Endothelial cell (in vitro differentiated cells): ENCODE data around the gene DFFA. TPM values are rescaled to one million over a fixed set of nuclear protein-coding genes. Genes with fewer than 3 reads are reported as not detected.

Source experiments
- DNase-seq: peaks from one replicate; pipeline ENCODE4 v3.0.0; 2021; ENCODE audit warnings: low spot score
- H3K27ac Mint-ChIP-seq: one replicate; pipeline ENCODE4 v1.8.0; 2021; ENCODE audit warnings: mixed read lengths, inconsistent platforms; ENCODE audit not compliant: unreplicated experiment
- H3K27me3 Mint-ChIP-seq: one replicate; pipeline ENCODE4 v1.8.0; 2021; ENCODE audit warnings: mild to moderate bottlenecking, moderate library complexity, mixed read lengths, inconsistent platforms; ENCODE audit not compliant: unreplicated experiment
- H3K36me3 Mint-ChIP-seq: one replicate; pipeline ENCODE4 v1.8.0; 2021; ENCODE audit warnings: mild to moderate bottlenecking, low read depth, mixed read lengths, inconsistent platforms; ENCODE audit not compliant: unreplicated experiment
- H3K4me1 Mint-ChIP-seq: one replicate; pipeline ENCODE4 v1.8.0; 2021; ENCODE audit warnings: mild to moderate bottlenecking, mixed read lengths, inconsistent platforms; ENCODE audit not compliant: unreplicated experiment
- H3K4me3 Mint-ChIP-seq: one replicate; pipeline ENCODE4 v1.8.0; 2021; ENCODE audit warnings: mild to moderate bottlenecking, mixed read lengths, inconsistent platforms; ENCODE audit not compliant: unreplicated experiment
- H3K9me3 Mint-ChIP-seq: one replicate; pipeline ENCODE4 v1.8.0; 2021; ENCODE audit warnings: mixed read lengths, inconsistent platforms; ENCODE audit not compliant: unreplicated experiment
- total RNA-seq: library from RNA; stranded (reverse); fragmentation: NEBNext Ultra II Directional; extraction: Animal tissue kit (Norgen Biotek cat#: 25700); gene quantifications from one replicate; pipeline ENCODE4 v1.2.1, GENCODE V29; 2021; ENCODE audit not compliant: unreplicated experiment
- TF ChIP-seq, protein P1 (sequence below): fragments of 200-600 bp; sonication (generic); IDR thresholded peaks from one replicate; pipeline ENCODE4 v1.5.0; 2021; ENCODE audit warnings: antibody characterized with exemption; ENCODE audit not compliant: unreplicated experiment

Gene DFFA
- total RNA-seq, 1 donor from 2014 or later = 77.1 TPM

DNA sequence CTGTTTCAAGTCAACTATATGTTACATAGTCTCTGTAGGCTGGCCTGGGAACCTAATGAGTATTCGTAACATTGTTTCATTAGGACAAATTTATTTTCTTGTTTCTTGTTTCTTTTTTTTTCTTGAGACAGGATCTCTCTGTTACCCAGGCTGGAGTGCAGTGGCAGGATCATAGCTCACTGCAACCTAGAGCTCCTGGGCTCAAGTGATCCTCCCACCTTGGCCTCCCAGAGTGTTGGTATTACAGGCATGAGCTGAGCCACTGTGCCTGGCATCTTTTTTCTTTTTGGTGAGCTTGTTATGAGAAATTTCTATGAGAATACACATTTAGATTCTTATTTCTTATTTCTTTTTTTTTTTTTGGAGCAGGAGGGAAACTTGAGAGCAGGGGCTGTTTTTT, 35.3 kb downstream of the DFFA start:
- Mint-ChIP-seq H3K4me3 (no peak overlapping the region), H3K9me3 (no peaks in the 10 kb centered on the region), H3K4me1 (no peaks in the 10 kb centered on the region), H3K27ac (no peak overlapping the region), H3K27me3 (peaks cover 5% of the 10 kb centered on the region), H3K36me3 (no peaks in the 10 kb centered on the region)
- TF ChIP-seq, protein P1, sequence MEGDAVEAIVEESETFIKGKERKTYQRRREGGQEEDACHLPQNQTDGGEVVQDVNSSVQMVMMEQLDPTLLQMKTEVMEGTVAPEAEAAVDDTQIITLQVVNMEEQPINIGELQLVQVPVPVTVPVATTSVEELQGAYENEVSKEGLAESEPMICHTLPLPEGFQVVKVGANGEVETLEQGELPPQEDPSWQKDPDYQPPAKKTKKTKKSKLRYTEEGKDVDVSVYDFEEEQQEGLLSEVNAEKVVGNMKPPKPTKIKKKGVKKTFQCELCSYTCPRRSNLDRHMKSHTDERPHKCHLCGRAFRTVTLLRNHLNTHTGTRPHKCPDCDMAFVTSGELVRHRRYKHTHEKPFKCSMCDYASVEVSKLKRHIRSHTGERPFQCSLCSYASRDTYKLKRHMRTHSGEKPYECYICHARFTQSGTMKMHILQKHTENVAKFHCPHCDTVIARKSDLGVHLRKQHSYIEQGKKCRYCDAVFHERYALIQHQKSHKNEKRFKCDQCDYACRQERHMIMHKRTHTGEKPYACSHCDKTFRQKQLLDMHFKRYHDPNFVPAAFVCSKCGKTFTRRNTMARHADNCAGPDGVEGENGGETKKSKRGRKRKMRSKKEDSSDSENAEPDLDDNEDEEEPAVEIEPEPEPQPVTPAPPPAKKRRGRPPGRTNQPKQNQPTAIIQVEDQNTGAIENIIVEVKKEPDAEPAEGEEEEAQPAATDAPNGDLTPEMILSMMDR = no peak
- DNase-seq = no peak

DNA sequence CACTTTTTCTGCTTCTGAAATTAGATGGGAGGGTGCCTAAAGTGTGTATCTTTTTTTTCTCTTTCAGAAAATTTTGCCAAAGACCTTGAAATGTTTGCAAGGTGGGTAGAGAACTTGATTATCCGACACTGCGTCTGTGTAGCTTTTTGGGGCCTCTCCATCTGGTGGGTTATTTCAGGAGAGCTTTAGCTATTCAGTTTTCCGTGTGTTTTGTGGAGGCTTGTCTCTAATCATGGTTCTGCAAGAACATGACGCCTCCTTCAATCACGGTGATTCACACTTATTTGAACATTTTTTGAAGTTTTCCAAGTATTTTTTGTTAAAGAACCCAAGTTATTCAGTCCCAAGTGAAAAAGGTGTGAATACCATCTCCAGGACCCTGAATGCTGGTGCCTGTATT, 37.7 kb downstream of the DFFA start:
- Mint-ChIP-seq H3K4me3 (no peak overlapping the region), H3K9me3 (no peaks in the 10 kb centered on the region), H3K36me3 (peaks cover 3% of the 10 kb centered on the region), H3K27ac (no peak overlapping the region), H3K27me3 (peaks cover 5% of the 10 kb centered on the region), H3K4me1 (peaks cover 12% of the 10 kb centered on the region)
- TF ChIP-seq, protein P1 = no peak
- DNase-seq = no peak

DNA sequence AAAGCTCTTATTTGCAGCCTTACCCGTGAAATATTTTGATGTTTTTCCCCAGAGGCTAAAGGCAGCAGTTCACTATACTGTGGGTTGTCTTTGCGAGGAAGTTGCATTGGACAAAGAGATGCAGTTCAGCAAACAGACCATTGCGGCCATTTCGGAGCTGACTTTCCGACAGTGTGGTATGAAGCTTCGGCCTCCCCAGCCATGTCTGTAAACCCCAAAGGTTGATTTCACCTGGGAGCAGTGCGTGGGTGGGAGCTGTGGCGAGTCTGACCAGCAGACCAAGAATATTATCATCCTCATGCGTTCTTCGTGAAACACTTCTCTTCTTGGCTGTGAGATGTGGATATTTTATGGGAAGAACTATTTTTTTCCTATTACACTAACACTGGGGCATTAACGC, 38.5 kb downstream of the DFFA start:
- H3K4me3 Mint-ChIP-seq = no peak overlapping the region
- peaks cover 12% of the 10 kb centered on the region for H3K4me1 Mint-ChIP-seq
- H3K27me3 Mint-ChIP-seq = peaks cover 5% of the 10 kb centered on the region
- no peak overlapping the region for H3K27ac Mint-ChIP-seq
- DNase-seq = no peak
- TF ChIP-seq, protein P1 = no peak
- peaks cover 3% of the 10 kb centered on the region for H3K36me3 Mint-ChIP-seq
- no peaks in the 10 kb centered on the region for H3K9me3 Mint-ChIP-seq

DNA sequence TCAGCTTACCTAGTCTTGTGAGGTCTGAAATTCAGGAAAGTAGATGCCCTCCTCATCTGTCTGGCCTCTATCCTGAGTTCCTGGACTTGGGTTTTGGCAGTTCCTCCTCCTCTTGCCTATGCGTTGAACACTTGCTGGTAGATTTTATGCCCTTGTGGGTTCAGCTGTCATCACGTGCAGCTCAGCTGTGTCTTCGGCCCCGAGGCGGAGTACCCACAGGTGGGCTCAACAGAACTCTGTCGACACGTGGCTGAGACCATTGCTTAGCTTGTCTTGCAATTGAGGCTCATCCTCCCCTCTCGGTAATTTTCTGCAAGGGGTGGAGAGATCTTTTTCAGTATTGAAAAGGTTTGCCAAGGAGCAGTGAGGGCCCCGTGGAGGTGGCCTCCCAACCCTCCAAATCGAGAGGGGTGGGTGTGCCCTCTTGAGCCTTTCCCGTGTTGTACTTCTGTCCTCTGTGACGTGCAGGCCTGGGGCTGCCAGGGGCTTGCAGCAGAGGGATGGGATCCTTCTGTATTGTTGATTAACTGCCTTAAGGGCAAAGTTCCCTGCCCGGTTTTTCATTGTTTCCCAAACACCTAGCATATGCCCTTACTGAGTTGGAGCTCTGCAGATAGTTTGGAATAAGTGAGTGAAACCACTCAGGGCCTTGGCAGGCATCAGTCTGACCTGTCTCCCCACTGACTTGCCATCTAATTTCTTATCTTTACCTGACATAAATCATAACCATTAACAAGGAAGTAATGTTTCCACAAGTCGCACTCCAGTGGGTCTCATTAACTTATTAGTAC, 39.2 kb downstream of the DFFA start:
- TF ChIP-seq, protein P1 = no peak
- no peak overlapping the region for H3K4me3 Mint-ChIP-seq
- peaks cover 3% of the 10 kb centered on the region for H3K36me3 Mint-ChIP-seq
- H3K27me3 Mint-ChIP-seq = peaks cover 5% of the 10 kb centered on the region
- H3K27ac Mint-ChIP-seq = peak overlapping the region; percentile 57
- peaks cover 12% of the 10 kb centered on the region for H3K4me1 Mint-ChIP-seq
- H3K9me3 Mint-ChIP-seq = no peaks in the 10 kb centered on the region
- no peak for DNase-seq

DNA sequence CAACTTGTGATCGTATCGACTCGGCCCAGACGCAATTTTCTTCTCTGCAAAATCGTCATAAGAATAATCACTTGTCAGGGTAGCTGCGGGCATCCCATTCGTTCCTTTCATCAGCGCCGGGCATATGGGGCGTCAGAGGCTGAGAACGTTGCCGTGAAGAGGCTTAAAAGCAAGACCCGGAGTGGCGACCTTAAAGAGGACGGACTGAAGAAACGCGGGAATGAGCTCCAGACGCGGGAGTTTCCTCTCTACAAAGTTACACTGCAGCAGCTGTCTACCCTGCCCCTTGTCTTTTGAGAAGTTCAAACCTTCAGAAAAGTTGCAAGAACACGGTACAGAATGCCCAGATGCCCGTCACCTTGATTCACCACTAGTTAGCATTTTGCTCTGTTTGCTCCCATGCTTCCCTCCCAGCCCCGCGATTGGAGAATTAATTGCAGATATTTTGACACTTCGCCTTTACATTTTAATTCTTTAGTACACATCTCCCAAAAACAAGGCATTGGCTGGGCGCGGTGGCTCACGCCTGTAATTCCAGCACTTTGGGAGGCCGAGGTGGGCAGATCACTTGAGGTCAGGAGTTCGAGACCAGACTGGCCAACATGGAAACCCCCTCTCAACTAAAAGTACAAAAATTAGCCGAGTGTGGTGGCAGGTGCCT, 41.1 kb downstream of the DFFA start:
- Mint-ChIP-seq H3K27me3 (peaks cover 5% of the 10 kb centered on the region), H3K9me3 (no peaks in the 10 kb centered on the region), H3K4me3 (peak overlapping the region; percentile 95), H3K4me1 (peaks cover 12% of the 10 kb centered on the region), H3K36me3 (peaks cover 3% of the 10 kb centered on the region), H3K27ac (peak overlapping the region; percentile 90)
- DNase-seq = peak; percentile 27
- TF ChIP-seq, protein P1 = no peak
